WERI-Rb-1 (cell line): ENCODE measurements around the gene TNF.
A peak's percentile ranks its signal among the peaks of the same experiment; 100 is the strongest.

Source experiments
- DNase-seq: peaks from one replicate; pipeline ENCODE4 v3.0.0-alpha.2; 2020
- H3K27ac ChIP-seq: fragments of 250-450 bp; sonication (Bioruptor Pico); 2 replicates; pipeline ENCODE4 v1.5.1; 2020; ENCODE audit warnings: mild to moderate bottlenecking, moderate library complexity
- H3K27me3 ChIP-seq: fragments of 250-450 bp; sonication (Bioruptor Pico); 2 replicates; pipeline ENCODE4 v1.5.1; 2021; ENCODE audit warnings: mild to moderate bottlenecking, low read depth, moderate library complexity; ENCODE audit not compliant: insufficient read depth, severe bottlenecking
- H3K36me3 ChIP-seq: fragments of 250-450 bp; sonication (Bioruptor Pico); 2 replicates; pipeline ENCODE4 v1.5.1; 2020; ENCODE audit warnings: mild to moderate bottlenecking, moderate library complexity
- H3K4me3 ChIP-seq: 2 replicates; pipeline ENCODE4 v1.5.1; 2011; ENCODE audit warnings: low read depth, mild to moderate bottlenecking, control low read depth, low read length
- H3K9me3 ChIP-seq: fragments of 250-450 bp; sonication (Bioruptor Pico); 2 replicates; pipeline ENCODE4 v1.5.1; 2021; ENCODE audit warnings: mild to moderate bottlenecking, moderate library complexity; ENCODE audit not compliant: severe bottlenecking
- CTCF ChIP-seq: IDR thresholded peaks from 2 replicates; pipeline ENCODE4 v1.5.1; 2011; ENCODE audit warnings: low read depth, mild to moderate bottlenecking, control low read depth, inconsistent platforms, low read length

TNF gene

GRCh38 chr6:31534011-31534410 lies 41.4 kb upstream of the TNF start:
- TF ChIP-seq CTCF = no peak
- Histone ChIP-seq H3K36me3 (peaks cover 97% of the 10 kb centered on the region), H3K4me3 (no peak overlapping the region), H3K9me3 (no peaks in the 10 kb centered on the region), H3K27ac (no peak overlapping the region), H3K27me3 (no peaks in the 10 kb centered on the region)
- no peak for DNase-seq

GRCh38 chr6:31534521-31535040 lies 40.8 kb upstream of the TNF start:
- DNase-seq = no peak
- TF ChIP-seq CTCF = no peak
- H3K36me3 ChIP-seq = peaks cover 100% of the 10 kb centered on the region
- no peaks in the 10 kb centered on the region for H3K27me3 ChIP-seq
- H3K9me3 ChIP-seq = no peaks in the 10 kb centered on the region
- no peak overlapping the region for H3K27ac ChIP-seq
- no peak overlapping the region for H3K4me3 ChIP-seq

GRCh38 chr6:31535538-31536324 lies 39.6 kb upstream of the TNF start:
- Histone ChIP-seq H3K4me3 (no peak overlapping the region), H3K9me3 (no peaks in the 10 kb centered on the region), H3K36me3 (peaks cover 100% of the 10 kb centered on the region), H3K27ac (no peak overlapping the region), H3K27me3 (no peaks in the 10 kb centered on the region)
- no peak for DNase-seq
- TF ChIP-seq CTCF = no peak

- no peak for DNase-seq
- no peaks in the 10 kb centered on the region for H3K27me3 ChIP-seq
- H3K9me3 ChIP-seq = no peaks in the 10 kb centered on the region
- TF ChIP-seq CTCF = no peak
- peaks cover 84% of the 10 kb centered on the region for H3K36me3 ChIP-seq
- H3K27ac ChIP-seq = no peak overlapping the region
- no peak overlapping the region for H3K4me3 ChIP-seq
Measured at GRCh38 chr6:31538805-31539400, 36.5 kb upstream of the TNF start.

GRCh38 chr6:31540640-31541039 lies 34.7 kb upstream of the TNF start:
- peak overlapping the region; percentile 99 for H3K27ac ChIP-seq
- H3K36me3 ChIP-seq = peaks cover 68% of the 10 kb centered on the region
- H3K9me3 ChIP-seq = no peaks in the 10 kb centered on the region
- TF ChIP-seq CTCF = no peak
- H3K4me3 ChIP-seq = peak overlapping the region; percentile 93
- H3K27me3 ChIP-seq = no peaks in the 10 kb centered on the region
- no peak for DNase-seq
